Endothelial cell of hepatic sinusoid (primary cell): Measurements from ENCODE around the gene PROZ.
"Not testable (repeated sequence)": the region's sequence is repeated elsewhere in the genome, so short reads cannot be mapped to it uniquely, and the experiment has no call there.

Experiments
- in situ Hi-C: cut with HindIII; loops from 2 replicates; pipeline ENCODE4 v1.10.0; 2017; ENCODE audit warnings: low sequenced_read_pairs

PROZ gene

GRCh38 chr13:113157929-113158747 is at the start of gene PROZ:
Gene PROZ, plus strand, starts transcription at chr13:113158648. Its CDS starts 13 bp downstream, at chr13:113158661.
- in situ Hi-C loops: no loop called here

GRCh38 chr13:113109151-113110047 is 49.0 kb upstream of the PROZ start:
- in situ Hi-C loops: no loop called here

GRCh38 chr13:113110048-113110851 is 48.2 kb upstream of the PROZ start:
- in situ Hi-C loops: no loop called here

GRCh38 chr13:113110852-113111315 is 47.6 kb upstream of the PROZ start:
- in situ Hi-C loops: no loop called here

GRCh38 chr13:113111821-113112220 is 46.6 kb upstream of the PROZ start:
- in situ Hi-C loops: not testable (repeated sequence)

GRCh38 chr13:113112475-113112874 is 46.0 kb upstream of the PROZ start:
- in situ Hi-C loops: not testable (repeated sequence)

- in situ Hi-C loops: no loop called here
Measured at GRCh38 chr13:113112893-113113845, 45.3 kb upstream of the PROZ start.

GRCh38 chr13:113113846-113114271 is 44.6 kb upstream of the PROZ start:
- in situ Hi-C loops: no loop called here

GRCh38 chr13:113114511-113115362 is 43.7 kb upstream of the PROZ start:
- in situ Hi-C loops: no loop called here

GRCh38 chr13:113115363-113116205 is 42.9 kb upstream of the PROZ start:
- in situ Hi-C loops: no loop called here

GRCh38 chr13:113116206-113116800 is 42.1 kb upstream of the PROZ start:
- in situ Hi-C loops: no loop called here

- in situ Hi-C loops: no loop called here
Measured at GRCh38 chr13:113116871-113117271, 41.6 kb upstream of the PROZ start.

GRCh38 chr13:113117335-113117872 is 41.0 kb upstream of the PROZ start:
- in situ Hi-C loops: no loop called here

GRCh38 chr13:113117911-113118260 is 40.6 kb upstream of the PROZ start:
- in situ Hi-C loops: no loop called here

- in situ Hi-C loops: no loop called here
Measured at GRCh38 chr13:113118261-113119021, 40.0 kb upstream of the PROZ start.

GRCh38 chr13:113119166-113119821 is 39.2 kb upstream of the PROZ start:
- in situ Hi-C loops: no loop called here
